A549 treated with AZD2906 at 1 μM for 4 hours (cell line): ENCODE data around the gene SMIM31. TPM values are rescaled to one million over a fixed set of nuclear protein-coding genes. Genes with fewer than 3 reads are reported as not detected.

Experiments
- total RNA-seq: library from RNA; stranded (reverse); fragments of 200-300 nt; extraction: Qiagen RNA extraction; gene quantifications from 5 replicates; pipeline ENCODE4 v1.2.3, GENCODE V29; 2022

The SMIM31 gene
- 0.03 to 0.08 TPM (median 0.04 TPM) in 4 of 5 replicates, not detected in the other for total RNA-seq

DNA sequence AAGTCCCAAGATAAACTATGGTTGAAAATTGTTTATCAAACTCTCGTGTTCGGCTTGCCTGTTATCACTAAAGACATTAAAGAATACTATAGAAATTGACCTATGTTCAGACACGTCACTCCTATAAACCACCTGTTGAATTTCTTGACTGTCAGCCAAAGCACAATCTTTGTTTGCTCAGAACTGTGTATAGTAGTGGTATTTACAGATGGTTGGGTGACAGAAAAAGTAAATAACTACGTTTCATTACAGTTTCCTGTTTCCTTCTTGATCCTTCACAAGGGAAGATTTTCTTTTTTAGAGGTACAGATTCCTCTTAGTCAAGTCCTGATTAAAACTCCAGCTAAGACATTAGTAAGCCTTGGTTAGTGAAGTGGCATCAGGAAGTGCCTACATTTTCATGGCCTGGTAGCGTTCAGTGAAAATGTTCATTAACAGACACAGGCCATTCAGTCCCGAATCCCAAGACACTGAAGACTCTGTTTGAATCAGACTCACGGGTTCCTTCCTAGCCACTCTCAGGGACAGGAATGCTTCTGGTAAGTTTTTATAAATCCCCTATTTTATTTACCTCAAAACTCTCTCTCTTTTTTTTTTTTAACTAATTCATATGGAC lies at the start of gene SMIM31:
Gene SMIM31, plus strand, starts transcription at position 259 of the 616 bp plus-strand sequence. CDS start 16,313 bp downstream, outside the sequence.

Other genes starting within 250 kb of the SMIM31 start
- gene APELA, start 123.0 kb downstream of the SMIM31 start, total RNA-seq = not detected in 5 replicates
- not detected in 5 replicates for gene TRIM61, start 223.5 kb downstream of the SMIM31 start, total RNA-seq